Natural killer cell (primary cell): ENCODE data around the gene MAMDC4. TPM values are rescaled to one million over a fixed set of nuclear protein-coding genes. Genes with fewer than 3 reads are reported as not detected.

Experiments used
- ATAC-seq, 3 donors: fragments of 150-1000 bp in 2 of 3; fragments of 200-7000 bp in 1 of 3; cut with Tn5 transposase; 1 replicate in 1 of 3; 2 replicates in 2 of 3; pipeline ENCODE4 v1.10.0; 2021; ENCODE audit warnings: mild to moderate bottlenecking in 2 of 3, moderate library complexity in 2 of 3
- DNase-seq, 2 donors: peaks; one replicate each; pipeline versions ENCODE4 v3.0.0 to v3.0.0-alpha.2; 2013 to 2021; ENCODE audit warnings: mixed read lengths in 1 of 2
- H3K27ac ChIP-seq: one replicate; pipeline ENCODE4 v1.5.1; 2013; ENCODE audit warnings: mild to moderate bottlenecking, low read length
- H3K27me3 ChIP-seq: one replicate; pipeline ENCODE4 v1.6.1; 2013; ENCODE audit warnings: low read length; ENCODE audit not compliant: control insufficient read depth, insufficient read depth
- H3K36me3 ChIP-seq: one replicate; pipeline ENCODE4 v1.6.1; 2013; ENCODE audit warnings: low read length; ENCODE audit not compliant: control insufficient read depth, insufficient read depth
- H3K4me1 ChIP-seq: one replicate; pipeline ENCODE4 v1.6.1; 2013; ENCODE audit warnings: low read length; ENCODE audit not compliant: control insufficient read depth, insufficient read depth
- H3K4me3 ChIP-seq: one replicate; pipeline ENCODE4 v1.5.1; 2013; ENCODE audit warnings: low read length
- H3K9me3 ChIP-seq: one replicate; pipeline ENCODE4 v1.6.1; 2013; ENCODE audit warnings: low read length; ENCODE audit not compliant: control insufficient read depth, insufficient read depth
- H3K27ac Mint-ChIP-seq, 2 donors: one replicate each; pipeline ENCODE4 v1.8.0; 2022; ENCODE audit warnings: mild to moderate bottlenecking in 2 of 2, mixed read lengths in 2 of 2, moderate library complexity in 1 of 2
- H3K27me3 Mint-ChIP-seq, 2 donors: one replicate each; pipeline ENCODE4 v1.8.0; 2022; ENCODE audit warnings: low read depth in 2 of 2, mixed read lengths in 2 of 2
- H3K36me3 Mint-ChIP-seq: one replicate; pipeline ENCODE4 v1.8.0; 2022; ENCODE audit warnings: mixed read lengths
- H3K4me1 Mint-ChIP-seq, 2 donors: one replicate each; pipeline ENCODE4 v1.8.0; 2022; ENCODE audit warnings: mixed read lengths in 2 of 2
- H3K4me3 Mint-ChIP-seq: one replicate; pipeline ENCODE4 v1.8.0; 2022; ENCODE audit warnings: mild to moderate bottlenecking, moderate library complexity, mixed read lengths
- H3K9me3 Mint-ChIP-seq, 2 donors: one replicate each; pipeline ENCODE4 v1.8.0; 2022; ENCODE audit warnings: mixed read lengths in 2 of 2
- WGBS: methylation state at CpG from one replicate; pipeline ENCODE4 v1.1.7; 2013; ENCODE audit warnings: missing lambda C conversion rate; ENCODE audit not compliant: insufficient coverage; 5-methylcytosine and 5-hydroxymethylcytosine counted together
- intact Hi-C: fragments of 100-400 bp; cut with micrococcal nuclease; formaldehyde crosslinking; loops from one replicate; pipeline ENCODE4 v1.14.2; 2022
- total RNA-seq, 4 donors: library from RNA; stranded (reverse); fragments of 120-200 nt in 1 of 4; gene quantifications; one replicate each; pipeline versions ENCODE4 v1.2.3 to v1.2.4, GENCODE V29; 2013 to 2022
- TF ChIP-seq, protein P1 (sequence below): fragments of 200-600 bp; IDR thresholded peaks from one replicate; pipeline ENCODE4 v1.8.0; 2022; ENCODE audit warnings: antibody characterized with exemption

The MAMDC4 gene
- total RNA-seq, 3 donors from 2014 or later (not counting 1 experiment from before 2014, with no cell fraction given): 4.6 to 6.5 (median 5.8) TPM

DNA sequence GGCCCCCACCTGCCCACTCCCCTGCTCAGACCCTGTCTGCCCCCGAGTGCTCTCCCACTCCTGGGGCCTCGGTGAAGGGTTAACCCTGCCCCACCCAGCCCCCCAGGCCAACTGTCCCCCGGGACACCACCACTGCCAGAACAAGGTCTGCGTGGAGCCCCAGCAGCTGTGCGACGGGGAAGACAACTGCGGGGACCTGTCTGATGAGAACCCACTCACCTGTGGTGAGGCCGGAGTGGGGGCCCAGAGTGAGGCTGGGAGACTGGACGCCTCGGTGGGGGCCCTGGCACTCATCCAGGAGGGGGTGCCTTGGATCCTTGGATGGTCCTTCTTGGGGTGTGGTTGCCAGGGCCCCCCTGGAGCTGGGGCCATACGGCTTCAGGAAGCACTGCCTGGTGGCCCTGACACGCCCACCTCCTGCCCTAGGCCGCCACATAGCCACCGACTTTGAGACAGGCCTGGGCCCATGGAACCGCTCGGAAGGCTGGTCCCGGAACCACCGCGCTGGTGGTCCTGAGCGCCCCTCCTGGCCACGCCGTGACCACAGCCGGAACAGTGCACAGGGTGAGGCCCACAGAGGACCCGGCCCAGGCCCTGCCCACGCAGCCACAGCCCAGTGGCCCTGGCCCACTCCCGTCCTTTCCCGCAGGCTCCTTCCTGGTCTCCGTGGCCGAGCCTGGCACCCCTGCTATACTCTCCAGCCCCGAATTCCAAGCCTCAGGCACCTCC is 2.1 kb downstream of the MAMDC4 start:
- Mint-ChIP-seq H3K27me3 (no peaks in the 10 kb centered on the region), H3K27ac (no peak overlapping the region), H3K4me3 (no peak overlapping the region), H3K4me1 (peaks cover 0 to 4% of the 10 kb centered on the region in 2 donors), H3K36me3 (no peaks in the 10 kb centered on the region), H3K9me3 (no peaks in the 10 kb centered on the region)
- Histone ChIP-seq H3K4me3 (no peak overlapping the region), H3K4me1 (peaks cover 18% of the 10 kb centered on the region), H3K9me3 (no peaks in the 10 kb centered on the region), H3K27ac (no peak overlapping the region), H3K36me3 (peaks cover 3% of the 10 kb centered on the region), H3K27me3 (no peaks in the 10 kb centered on the region)
- ATAC-seq (no peak), DNase-seq (no peak)
- TF ChIP-seq, protein P1, sequence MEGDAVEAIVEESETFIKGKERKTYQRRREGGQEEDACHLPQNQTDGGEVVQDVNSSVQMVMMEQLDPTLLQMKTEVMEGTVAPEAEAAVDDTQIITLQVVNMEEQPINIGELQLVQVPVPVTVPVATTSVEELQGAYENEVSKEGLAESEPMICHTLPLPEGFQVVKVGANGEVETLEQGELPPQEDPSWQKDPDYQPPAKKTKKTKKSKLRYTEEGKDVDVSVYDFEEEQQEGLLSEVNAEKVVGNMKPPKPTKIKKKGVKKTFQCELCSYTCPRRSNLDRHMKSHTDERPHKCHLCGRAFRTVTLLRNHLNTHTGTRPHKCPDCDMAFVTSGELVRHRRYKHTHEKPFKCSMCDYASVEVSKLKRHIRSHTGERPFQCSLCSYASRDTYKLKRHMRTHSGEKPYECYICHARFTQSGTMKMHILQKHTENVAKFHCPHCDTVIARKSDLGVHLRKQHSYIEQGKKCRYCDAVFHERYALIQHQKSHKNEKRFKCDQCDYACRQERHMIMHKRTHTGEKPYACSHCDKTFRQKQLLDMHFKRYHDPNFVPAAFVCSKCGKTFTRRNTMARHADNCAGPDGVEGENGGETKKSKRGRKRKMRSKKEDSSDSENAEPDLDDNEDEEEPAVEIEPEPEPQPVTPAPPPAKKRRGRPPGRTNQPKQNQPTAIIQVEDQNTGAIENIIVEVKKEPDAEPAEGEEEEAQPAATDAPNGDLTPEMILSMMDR: no peak
- intact Hi-C loops: no loop called here
- WGBS: 85% methylated on average over 30 of the region's 30 CpGs

DNA sequence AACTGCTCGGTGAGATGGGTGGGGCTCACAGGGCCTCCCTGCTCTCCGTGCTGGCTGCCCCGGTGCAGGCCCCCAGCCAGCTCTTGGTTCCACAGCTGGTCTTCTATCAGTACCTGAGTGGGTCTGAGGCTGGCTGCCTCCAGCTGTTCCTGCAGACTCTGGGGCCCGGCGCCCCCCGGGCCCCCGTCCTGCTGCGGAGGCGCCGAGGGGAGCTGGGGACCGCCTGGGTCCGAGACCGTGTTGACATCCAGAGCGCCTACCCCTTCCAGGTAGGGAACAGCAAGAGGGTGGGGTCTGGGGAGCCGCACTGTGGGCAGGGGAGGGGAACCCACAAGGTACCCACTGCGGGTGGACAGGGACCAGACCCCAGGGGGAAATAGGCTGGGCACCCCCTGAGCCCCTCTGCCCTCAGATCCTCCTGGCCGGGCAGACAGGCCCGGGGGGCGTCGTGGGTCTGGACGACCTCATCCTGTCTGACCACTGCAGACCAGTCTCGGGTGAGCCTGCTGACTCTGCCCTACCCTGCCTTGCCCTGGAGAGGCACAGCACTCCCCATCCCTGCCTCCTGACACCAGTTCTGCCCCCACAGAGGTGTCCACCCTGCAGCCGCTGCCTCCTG is 2.8 kb downstream of the MAMDC4 start:
- peaks cover 0 to under 1% of the 10 kb centered on the region in 2 donors for H3K4me1 Mint-ChIP-seq
- Histone ChIP-seq H3K9me3 (no peaks in the 10 kb centered on the region), H3K27me3 (no peaks in the 10 kb centered on the region), H3K4me1 (peaks cover 14% of the 10 kb centered on the region), H3K4me3 (no peak overlapping the region), H3K36me3 (peaks cover 3% of the 10 kb centered on the region), H3K27ac (no peak overlapping the region)
- H3K27ac Mint-ChIP-seq: no peak overlapping the region
- DNase-seq: no peak
- no peak for ATAC-seq
- TF ChIP-seq, protein P1: no peak
- H3K9me3 Mint-ChIP-seq: no peaks in the 10 kb centered on the region
- intact Hi-C loops: no loop called here
- no peak overlapping the region for H3K4me3 Mint-ChIP-seq
- 92% methylated on average over 23 of the region's 23 CpGs for WGBS
- no peaks in the 10 kb centered on the region for H3K27me3 Mint-ChIP-seq
- no peaks in the 10 kb centered on the region for H3K36me3 Mint-ChIP-seq

DNA sequence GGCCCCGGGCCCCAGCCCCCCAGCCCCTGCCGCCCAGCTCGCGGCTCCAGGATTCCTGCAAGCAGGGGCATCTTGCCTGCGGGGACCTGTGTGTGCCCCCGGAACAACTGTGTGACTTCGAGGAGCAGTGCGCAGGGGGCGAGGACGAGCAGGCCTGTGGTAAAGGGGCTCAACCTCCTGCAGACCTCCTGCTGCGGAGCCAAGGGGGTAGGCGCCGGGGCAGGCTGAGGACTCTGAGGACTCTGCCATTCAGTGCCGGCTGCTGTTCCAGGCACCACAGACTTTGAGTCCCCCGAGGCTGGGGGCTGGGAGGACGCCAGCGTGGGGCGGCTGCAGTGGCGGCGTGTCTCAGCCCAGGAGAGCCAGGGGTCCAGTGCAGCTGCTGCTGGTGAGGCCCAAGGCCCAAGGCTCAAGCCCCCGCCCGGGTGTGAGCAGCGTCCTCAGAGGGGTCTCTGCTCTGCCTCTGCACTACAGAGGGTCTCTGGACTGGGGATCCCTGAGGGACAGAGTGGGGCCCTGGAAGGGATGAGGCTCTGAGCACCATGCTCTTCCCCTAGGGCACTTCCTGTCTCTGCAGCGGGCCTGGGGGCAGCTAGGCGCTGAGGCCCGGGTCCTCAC is 3.4 kb downstream of the MAMDC4 start:
- H3K4me3 ChIP-seq: no peak overlapping the region
- no peak for ATAC-seq
- intact Hi-C loops: no loop called here
- H3K36me3 ChIP-seq: peaks cover 3% of the 10 kb centered on the region
- DNase-seq: no peak
- H3K9me3 ChIP-seq: no peaks in the 10 kb centered on the region
- H3K27me3 ChIP-seq: no peaks in the 10 kb centered on the region
- H3K4me1 Mint-ChIP-seq: no peaks in the 10 kb centered on the region
- no peaks in the 10 kb centered on the region for H3K27me3 Mint-ChIP-seq
- peaks cover 10% of the 10 kb centered on the region for H3K4me1 ChIP-seq
- H3K27ac ChIP-seq: no peak overlapping the region
- TF ChIP-seq, protein P1: no peak
- H3K9me3 Mint-ChIP-seq: no peaks in the 10 kb centered on the region
- H3K27ac Mint-ChIP-seq: no peak overlapping the region
- no peak overlapping the region for H3K4me3 Mint-ChIP-seq
- 89% methylated on average over 26 of the region's 26 CpGs for WGBS
- H3K36me3 Mint-ChIP-seq: no peaks in the 10 kb centered on the region
